HFF-Myc (cell line): ENCODE results near the gene LRRK1.

Source experiments
- DNase-seq: peaks from one replicate; pipeline ENCODE4 v3.0.0-alpha.2; 2011; ENCODE audit warnings: low read depth; ENCODE audit errors: extremely low read depth
- H3K4me3 ChIP-seq: replicated peaks from 2 replicates; pipeline ENCODE4 v1.5.1; 2011; ENCODE audit warnings: low read depth, mild to moderate bottlenecking, control low read depth, low read length
- TF ChIP-seq, protein P1 (sequence below): IDR thresholded peaks from 2 replicates; pipeline ENCODE4 v1.5.1; 2012; ENCODE audit warnings: mild to moderate bottlenecking, low read depth, low read length, control low read depth; ENCODE audit errors: missing control alignments

LRRK1 gene

DNA sequence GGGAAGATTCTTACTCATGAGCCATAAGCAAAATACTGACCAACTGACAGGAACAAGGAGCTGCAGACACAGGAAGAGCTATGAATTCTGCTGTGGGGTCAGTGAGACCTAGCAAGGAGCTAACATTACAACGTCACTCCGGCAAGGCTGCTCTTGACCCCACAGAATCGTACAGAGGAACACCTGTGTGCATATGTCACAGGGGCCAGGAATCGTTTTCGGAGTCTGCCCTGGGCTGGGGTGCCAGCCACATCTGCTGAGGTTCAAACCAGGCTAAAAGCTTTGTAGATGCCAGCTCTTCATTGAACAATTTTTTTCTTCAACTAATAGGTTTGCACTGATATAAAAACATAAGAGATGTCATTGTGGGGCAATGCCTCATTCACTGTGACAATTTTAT, 82.6 kb downstream of the LRRK1 start:
- DNase-seq = no peak
- no peak overlapping the region for H3K4me3 ChIP-seq
- TF ChIP-seq, protein P1, sequence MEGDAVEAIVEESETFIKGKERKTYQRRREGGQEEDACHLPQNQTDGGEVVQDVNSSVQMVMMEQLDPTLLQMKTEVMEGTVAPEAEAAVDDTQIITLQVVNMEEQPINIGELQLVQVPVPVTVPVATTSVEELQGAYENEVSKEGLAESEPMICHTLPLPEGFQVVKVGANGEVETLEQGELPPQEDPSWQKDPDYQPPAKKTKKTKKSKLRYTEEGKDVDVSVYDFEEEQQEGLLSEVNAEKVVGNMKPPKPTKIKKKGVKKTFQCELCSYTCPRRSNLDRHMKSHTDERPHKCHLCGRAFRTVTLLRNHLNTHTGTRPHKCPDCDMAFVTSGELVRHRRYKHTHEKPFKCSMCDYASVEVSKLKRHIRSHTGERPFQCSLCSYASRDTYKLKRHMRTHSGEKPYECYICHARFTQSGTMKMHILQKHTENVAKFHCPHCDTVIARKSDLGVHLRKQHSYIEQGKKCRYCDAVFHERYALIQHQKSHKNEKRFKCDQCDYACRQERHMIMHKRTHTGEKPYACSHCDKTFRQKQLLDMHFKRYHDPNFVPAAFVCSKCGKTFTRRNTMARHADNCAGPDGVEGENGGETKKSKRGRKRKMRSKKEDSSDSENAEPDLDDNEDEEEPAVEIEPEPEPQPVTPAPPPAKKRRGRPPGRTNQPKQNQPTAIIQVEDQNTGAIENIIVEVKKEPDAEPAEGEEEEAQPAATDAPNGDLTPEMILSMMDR = no peak

DNA sequence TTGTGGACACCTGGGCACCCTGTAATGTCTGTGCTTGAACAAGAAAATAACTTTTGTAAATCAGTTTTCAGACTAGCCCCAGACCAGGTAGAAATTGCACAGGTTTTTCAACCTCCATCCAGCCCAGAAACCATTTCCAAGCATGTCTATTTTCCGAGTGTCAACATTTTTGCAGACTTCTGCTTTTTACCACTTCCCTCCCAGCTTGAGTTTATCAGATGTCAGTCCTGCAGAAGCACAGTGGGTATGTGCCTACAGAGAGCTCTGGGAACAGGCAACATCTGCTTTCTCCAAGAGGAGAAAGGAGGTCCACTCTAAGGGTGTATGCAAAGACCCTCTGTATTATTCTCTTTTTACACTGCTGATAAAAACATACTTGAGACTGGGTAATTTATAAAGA, 83.9 kb downstream of the LRRK1 start:
- TF ChIP-seq, protein P1 = no peak
- DNase-seq = no peak
- H3K4me3 ChIP-seq = no peak overlapping the region

DNA sequence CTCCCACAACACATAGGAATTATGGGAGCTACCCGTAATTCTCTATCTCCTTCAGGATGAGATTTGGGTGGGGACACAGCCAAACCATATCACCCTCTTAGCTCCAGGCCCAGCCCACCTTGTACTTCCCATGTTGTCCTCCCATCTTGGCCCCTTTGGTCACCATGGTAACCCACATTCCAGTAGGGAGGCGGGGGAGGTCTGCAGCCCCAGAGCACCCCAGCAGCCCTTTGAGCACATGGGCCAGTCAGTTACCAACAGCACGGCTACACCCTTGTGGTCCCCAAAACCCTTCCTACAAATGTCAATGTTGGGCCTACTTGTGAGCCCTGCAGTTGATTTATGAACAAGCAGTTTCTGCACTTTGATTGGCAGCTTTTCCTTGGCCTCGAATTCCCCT, 84.5 kb downstream of the LRRK1 start:
- TF ChIP-seq, protein P1 = no peak
- no peak for DNase-seq
- H3K4me3 ChIP-seq = no peak overlapping the region

DNA sequence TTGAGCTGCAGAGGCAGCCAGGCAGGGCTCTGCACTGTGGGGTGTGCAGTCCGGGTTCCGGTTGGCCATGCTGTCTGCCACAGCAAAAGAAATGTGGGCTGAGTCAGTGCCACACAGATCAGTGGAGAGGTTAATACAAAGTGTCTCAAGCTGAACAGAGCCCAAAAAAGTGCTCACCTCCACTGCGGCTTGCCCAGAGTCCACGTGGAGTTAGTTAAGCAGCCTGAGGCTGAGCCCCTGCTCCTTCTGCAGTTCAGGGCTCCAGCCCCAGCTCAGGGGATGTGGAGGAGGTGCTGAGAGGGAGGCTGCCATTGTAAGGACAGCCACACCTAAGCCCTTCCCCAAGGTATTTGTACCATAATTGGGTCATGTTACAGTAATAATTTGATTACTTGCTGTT, 85.3 kb downstream of the LRRK1 start:
- DNase-seq = no peak
- no peak overlapping the region for H3K4me3 ChIP-seq
- TF ChIP-seq, protein P1 = no peak

DNA sequence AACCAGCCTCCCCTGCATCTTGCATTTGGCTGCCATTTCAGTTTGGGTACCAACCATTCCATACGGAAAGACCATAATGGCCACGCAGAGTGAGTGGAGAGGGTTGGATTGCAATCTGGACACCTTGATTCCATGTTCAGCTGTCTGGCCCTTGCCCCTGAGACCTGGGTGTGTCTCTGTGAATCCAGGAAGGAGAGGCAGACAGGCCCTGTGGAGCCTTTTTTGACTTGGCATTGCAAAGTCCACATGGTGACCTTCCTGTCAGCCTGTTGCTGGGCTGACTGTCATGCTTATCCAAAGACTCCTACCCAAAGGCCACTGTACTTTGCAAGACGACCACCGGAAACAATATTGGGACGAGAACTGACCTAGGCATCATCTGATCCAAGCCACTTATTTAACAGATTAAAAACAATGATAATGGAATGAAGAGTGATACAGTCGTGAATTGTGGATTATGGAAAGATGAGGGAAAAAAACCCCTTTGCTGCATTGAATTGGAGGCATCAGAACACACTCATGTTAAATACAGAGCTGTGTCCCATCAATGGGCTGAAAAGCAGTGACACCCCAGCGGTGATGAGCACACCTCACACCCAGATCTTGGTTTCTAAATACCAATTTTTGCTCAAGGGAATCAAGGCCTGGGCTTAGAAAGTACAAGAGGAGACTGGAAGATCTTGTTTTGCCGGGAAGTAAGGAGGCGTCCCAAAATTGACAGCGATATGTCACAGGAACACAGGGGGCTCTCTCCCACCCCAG, 86.0 kb downstream of the LRRK1 start:
- H3K4me3 ChIP-seq = no peak overlapping the region
- no peak for DNase-seq
- TF ChIP-seq, protein P1 = no peak

DNA sequence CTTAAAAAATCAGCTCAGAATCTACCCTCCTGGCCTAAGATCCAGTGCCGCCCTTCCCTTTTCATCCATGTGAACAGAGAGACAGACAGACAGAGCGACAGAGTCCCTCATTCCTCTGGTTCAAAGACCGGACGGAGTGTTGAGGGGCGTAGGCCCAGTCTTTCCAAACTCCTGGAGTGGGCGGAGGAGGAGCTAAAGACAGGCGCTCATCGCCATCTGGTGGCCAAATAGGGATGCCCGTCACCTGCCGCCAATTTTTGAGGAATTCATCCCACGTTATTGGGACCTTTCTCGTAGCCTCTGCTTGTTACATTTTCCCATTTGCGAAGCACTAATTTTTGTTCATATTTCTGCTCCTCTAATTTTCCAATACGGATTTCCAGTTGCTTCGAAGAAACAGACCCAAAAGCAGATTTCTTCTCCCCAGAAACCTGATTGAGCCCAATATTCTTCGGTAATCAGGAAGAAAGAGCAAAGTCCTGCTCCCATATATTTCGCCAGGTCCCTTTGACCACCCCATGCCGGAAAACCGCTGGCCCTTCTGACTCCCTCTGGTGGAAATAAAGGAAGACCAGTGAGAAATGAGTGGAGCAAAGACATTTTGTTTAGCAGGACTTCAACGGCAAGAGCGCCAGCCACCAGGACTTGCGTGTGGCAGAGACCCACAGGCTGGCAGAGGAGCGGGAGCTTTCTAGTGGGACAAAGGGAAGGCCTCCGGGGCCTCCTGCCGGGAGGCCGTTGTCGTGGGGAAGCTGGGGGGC, 88.0 kb downstream of the LRRK1 start:
- TF ChIP-seq, protein P1 = peak; percentile 89
- H3K4me3 ChIP-seq = no peak overlapping the region
- DNase-seq = peak; percentile 62
